ENCODE results near the gene TTC33.

DNA sequence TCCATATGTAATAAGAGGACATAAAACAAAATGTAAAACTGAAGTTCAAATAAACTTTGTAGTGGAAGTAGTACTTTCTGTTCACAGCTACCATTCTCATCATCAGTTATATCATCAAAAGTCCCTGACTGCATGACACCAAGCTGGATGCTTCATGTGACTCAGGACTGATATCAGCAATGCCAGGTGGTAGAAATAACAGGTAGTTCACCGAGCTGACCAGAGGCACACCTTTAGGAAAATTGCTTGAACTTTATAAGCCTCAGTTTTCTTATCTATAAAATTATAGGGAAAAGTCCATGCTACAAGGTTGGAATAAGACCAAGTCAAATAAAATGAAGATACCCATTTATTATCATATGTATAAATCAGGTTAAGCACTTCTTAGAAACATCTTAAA is 200.9 kb downstream of the TTC33 start:
- TF ChIP-seq FOXP2 (optimal IDR thresholded peaks at IDR 0.05; ENCODE audit: control extremely low read depth, extremely low read length, insufficient read depth) (no peak), EZH2 (IDR thresholded peaks at IDR 0.05) (no peak), POLR2AphosphoS5 (IDR thresholded peaks at IDR 0.05; ENCODE audit: borderline replicate concordance, low read depth, low read length) (no peak)

Data from SK-N-MC (cell line).